HepG2 (cell line): Measurements from ENCODE around the gene PADI4. TPM values are rescaled to one million over a fixed set of nuclear protein-coding genes. Genes with fewer than 3 reads are reported as not detected.

Experiments used
- ATAC-seq: fragments of 200-7000 bp; cut with Tn5 transposase; 3 replicates; pipeline ENCODE4 v1.9.1; 2020; ENCODE audit warnings: mild to moderate bottlenecking, moderate library complexity
- BruUV-seq: library from RNA; stranded (reverse); fragments of 400-500 nt; replicated peaks from 2 replicates; lab custom pipeline; 2021; lab: Mats Ljungman, UMichigan
- CTCF ChIA-PET: fragments of 300-600 bp; formaldehyde crosslinking; extraction: SDS; loops from one replicate; lab custom pipeline; 2021; ENCODE audit warnings: low total read pairs, inconsistent platforms, low intra/inter-chr PET ratio; lab: Yijun Ruan, JAX
- POLR2A ChIA-PET: fragments of 350-600 bp; sonication (Branson Sonifier 250); formaldehyde crosslinking; loops from one replicate; lab custom pipeline; 2020; ENCODE audit warnings: antibody characterized with exemption, inconsistent platforms; lab: Yijun Ruan, JAX
- DNase-seq: peaks from one replicate; pipeline ENCODE4 v3.0.0-alpha.2; 2015; ENCODE audit warnings: low spot score
- FAIRE-seq: peaks from 3 replicates; lab custom pipeline; 2011; peaks lifted over from hg19 to GRCh38; lab: Jason Lieb, UNC
- H2AFZ ChIP-seq: one replicate; pipeline ENCODE4 v1.6.1; 2011; ENCODE audit warnings: low read length, inconsistent platforms
- H3K27ac ChIP-seq: fragments of 300-600 bp; 3 replicates; pipeline ENCODE4 v1.8.0; 2011; ENCODE audit warnings: mixed run types, mild to moderate bottlenecking, mixed read lengths, low read length, inconsistent platforms; ENCODE audit not compliant: insufficient read depth; ENCODE audit errors: extremely low read length
- H3K27me3 ChIP-seq, 2 experiments: fragments of 200-600 bp in 1 of 2; 2 replicates in 1 of 2; 3 replicates in 1 of 2; pipeline versions ENCODE4 v1.6.0 to v1.8.0; 2011; ENCODE audit warnings: low read length in 2 of 2, mild to moderate bottlenecking in 2 of 2, moderate library complexity in 2 of 2, inconsistent platforms in 1 of 2; ENCODE audit not compliant: insufficient read depth in 2 of 2, control insufficient read depth in 1 of 2
- H3K36me3 ChIP-seq, 2 experiments: fragments of 200-600 bp in 1 of 2; replicated peaks in 1 of 2; 2 replicates in 1 of 2; 3 replicates in 1 of 2; pipeline versions ENCODE4 v1.5.1 to v1.8.0; 2011; ENCODE audit warnings: low read length in 2 of 2, inconsistent platforms in 1 of 2; ENCODE audit not compliant: insufficient read depth in 2 of 2, control insufficient read depth in 1 of 2
- H3K4me1 ChIP-seq: 2 replicates; pipeline ENCODE4 v1.5.1; 2012; ENCODE audit warnings: low read length, inconsistent platforms; ENCODE audit not compliant: insufficient read depth
- H3K4me2 ChIP-seq: 2 replicates; pipeline ENCODE4 v1.6.0; 2011; ENCODE audit warnings: low read depth, low read length, inconsistent platforms
- H3K4me3 ChIP-seq, 3 experiments: fragments of 200-600 bp in 1 of 3; sonication (generic), shearing (Covaris generic) in 1 of 3; replicated peaks in 1 of 3; 2 replicates each; pipeline ENCODE4 v1.5.1; 2011 to 2016; ENCODE audit warnings: low read length in 3 of 3, inconsistent platforms in 2 of 3, low read depth in 2 of 3, mild to moderate bottlenecking in 2 of 3, control low read depth in 1 of 3, mixed read lengths in 1 of 3; ENCODE audit not compliant: insufficient read depth in 1 of 3
- H3K79me2 ChIP-seq: one replicate; pipeline ENCODE4 v1.6.1; 2011; ENCODE audit warnings: low read length, inconsistent platforms; ENCODE audit not compliant: insufficient read depth
- H3K9ac ChIP-seq: 2 replicates; pipeline ENCODE4 v1.6.0; 2011; ENCODE audit warnings: mild to moderate bottlenecking, low read depth, low read length, inconsistent platforms; ENCODE audit not compliant: insufficient read depth
- H3K9me3 ChIP-seq: 2 replicates; pipeline ENCODE4 v1.5.1; 2012; ENCODE audit warnings: mild to moderate bottlenecking, low read length
- H4K20me1 ChIP-seq: 2 replicates; pipeline ENCODE4 v1.6.0; 2011; ENCODE audit warnings: inconsistent platforms, mild to moderate bottlenecking, low read length, moderate library complexity; ENCODE audit not compliant: insufficient read depth
- NFYB ChIP-seq: sonication (generic); formaldehyde crosslinking; IDR thresholded peaks from 2 replicates; pipeline ENCODE4 v1.4.0; 2020; ENCODE audit warnings: missing genetic modification reagents
- PHF5A ChIP-seq: IDR thresholded peaks from one replicate; pipeline ENCODE4 v1.6.1; 2018; ENCODE audit warnings: low read depth, missing genetic modification reagents; ENCODE audit not compliant: unreplicated experiment
- ZNF549 ChIP-seq: sonication (generic); formaldehyde crosslinking; IDR thresholded peaks from 2 replicates; pipeline ENCODE4 v1.5.0; 2020; ENCODE audit warnings: missing genetic modification reagents
- ZNF577 ChIP-seq: sonication (generic); formaldehyde crosslinking; IDR thresholded peaks from 2 replicates; pipeline ENCODE4 v1.4.0; 2020; ENCODE audit warnings: mild to moderate bottlenecking, low read depth, missing genetic modification reagents, borderline replicate concordance
- ZNF589 ChIP-seq: sonication (generic); formaldehyde crosslinking; conservative IDR thresholded peaks from 2 replicates; pipeline ENCODE4 v1.8.0; 2022; ENCODE audit warnings: mild to moderate bottlenecking, moderate library complexity, missing genetic modification reagents
- ZNF629 ChIP-seq: sonication (generic); formaldehyde crosslinking; conservative IDR thresholded peaks from 2 replicates; pipeline ENCODE4 v1.5.0; 2020; ENCODE audit warnings: missing genetic modification reagents
- ZZZ3 ChIP-seq: sonication (generic); formaldehyde crosslinking; IDR thresholded peaks from 2 replicates; pipeline ENCODE4 v1.4.0; 2020; ENCODE audit warnings: missing genetic modification reagents, mild to moderate bottlenecking, borderline replicate concordance
- whole genome bisulfite sequencing: methylation state at CpG from one replicate; pipeline ENCODE4 v1.1.6; 2017; ENCODE audit warnings: low lambda C conversion rate; 5-methylcytosine and 5-hydroxymethylcytosine counted together
- in situ Hi-C: cut with HindIII; loops from 2 replicates; pipeline ENCODE4 v1.10.0; 2017; ENCODE audit warnings: low pct_unique_long_range_greater_than_20kb; ENCODE audit not compliant: extremely low pct_ligation_motif_present
- intact Hi-C: fragments of 100-400 bp; cut with micrococcal nuclease; formaldehyde crosslinking; loops from one replicate; pipeline ENCODE4 v1.10.0; 2022; ENCODE audit not compliant: unreplicated experiment
- polyA plus RNA-seq, 8 experiments: library from polyadenylated mRNA; depleted of rRNA in 3 of 8; stranded (reverse) in 7 of 8; unstranded in 1 of 8; fragments of >200 nt; fragmentation: Illumina TruSeq in 4 of 8; extraction: Trizol in 4 of 8; gene quantifications; 2 replicates each; pipeline versions ENCODE4 v1.2.1 to v1.2.3, GENCODE V29; 2011 to 2016; ENCODE audit warnings: low read depth in 4 of 8, missing spikeins in 1 of 8, mixed read lengths in 1 of 8; ENCODE audit not compliant: insufficient read depth in 1 of 8
- total RNA-seq, 5 experiments: library from RNA; depleted of rRNA; stranded (reverse); fragments of >200 nt; fragmentation: Illumina TruSeq; extraction: Trizol; gene quantifications; 2 replicates each; pipeline ENCODE4 v1.2.3, GENCODE V29; 2016; ENCODE audit warnings: low read depth in 1 of 5
- TF ChIP-seq, protein P1 (sequence below): sonication (generic); formaldehyde crosslinking; IDR thresholded peaks from 2 replicates; pipeline ENCODE4 v1.8.0; 2022; ENCODE audit warnings: missing genetic modification reagents, low read depth, mild to moderate bottlenecking, borderline replicate concordance
- TF ChIP-seq, protein P2 (sequence below): sonication (generic); formaldehyde crosslinking; IDR thresholded peaks from 2 replicates; pipeline ENCODE4 v1.4.0; 2020; ENCODE audit warnings: missing genetic modification reagents
- TF ChIP-seq, protein P3 (sequence below): sonication (generic); formaldehyde crosslinking; IDR thresholded peaks from 2 replicates; pipeline ENCODE4 v1.4.0; 2020; ENCODE audit warnings: missing genetic modification reagents
- TF ChIP-seq, protein P4 (sequence below): sonication (generic); formaldehyde crosslinking; IDR thresholded peaks from 2 replicates; pipeline ENCODE4 v1.9.0; 2022; ENCODE audit warnings: missing genetic modification reagents, mild to moderate bottlenecking, borderline replicate concordance

Gene PADI4
- total and polyA plus RNA-seq, 2 of the 13 experiments (the other 11 are each of a cell fraction or from before 2014, with no cell fraction given), result 0.04 TPM

DNA sequence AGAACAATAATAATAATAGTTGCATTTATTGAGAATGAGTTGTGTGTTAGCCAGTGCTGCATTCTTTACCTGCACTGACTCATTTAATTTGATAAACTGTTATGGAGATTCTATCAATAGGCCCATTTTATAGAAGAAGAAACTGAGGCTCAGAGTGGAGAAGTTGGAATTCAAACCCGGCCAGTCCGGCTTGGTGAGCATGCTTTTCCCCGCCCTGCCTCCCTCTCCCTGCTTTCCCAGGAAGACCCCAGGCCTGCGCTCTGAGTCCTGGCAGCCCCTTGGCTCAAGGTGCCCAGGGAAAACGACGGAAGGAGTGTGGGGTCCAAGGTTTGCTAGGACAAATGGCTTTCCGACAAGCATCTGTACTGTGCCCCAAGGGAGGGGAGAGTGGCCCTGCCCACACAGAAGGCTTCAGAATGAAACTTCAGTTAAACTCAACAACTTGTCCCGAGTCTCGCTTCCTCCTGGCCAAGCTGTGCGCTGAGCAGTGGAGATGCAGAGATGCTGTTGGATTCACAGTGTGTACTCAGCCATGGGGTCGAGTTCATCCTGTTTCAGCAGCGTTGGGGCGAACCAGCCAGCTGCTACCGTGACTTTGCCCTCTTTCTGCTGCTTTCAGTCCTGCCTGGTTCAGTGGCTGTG lies 40.7 kb downstream of the PADI4 start:
- H3K27me3 ChIP-seq, result peaks cover 0 to 3% of the 10 kb centered on the region in 2 experiments; a peak in 2 of 5 replicates
- H3K36me3 ChIP-seq, result no peaks in the 10 kb centered on the region
- H3K4me3 ChIP-seq, result no peak overlapping the region
- H3K79me2 ChIP-seq, result no peaks in the 10 kb centered on the region
- no peak for DNase-seq
- in situ Hi-C loops, result no loop called here
- no peak overlapping the region for H3K27ac ChIP-seq
- no TSS peak for BruUV-seq
- no peak overlapping the region for H3K9ac ChIP-seq
- no peak overlapping the region for H2AFZ ChIP-seq
- no peak for ATAC-seq
- intact Hi-C loops, result no loop called here
- POLR2A ChIA-PET, result interaction anchor here (0.6 kb wide), 1 partner anchor 239 kb away, joined by 3 read pairs; no protein-coding TSS in a partner anchor
- TF ChIP-seq ZNF629, result peak; percentile 54; the same call in 1 of the 2 replicates
- no peak for TF ChIP-seq PHF5A (CRISPR knock-in tag)
- TF ChIP-seq, all 625 proteins: peak for 1
- 0 out of 2 replicates have a peak, but pooled peaks cover 4% of the 10 kb centered on the region for H4K20me1 ChIP-seq
- no peak for FAIRE-seq
- WGBS, result 45% methylated on average over 7 of the region's 14 CpGs
- H3K9me3 ChIP-seq, result no peaks in the 10 kb centered on the region
- H3K4me2 ChIP-seq, result no peak overlapping the region
- CTCF ChIA-PET, result no interaction called here
- H3K4me1 ChIP-seq, result no peaks in the 10 kb centered on the region

- 65% methylated on average over 8 of the region's 8 CpGs for WGBS
- no peak for TF ChIP-seq ZNF589 (CRISPR knock-in tag)
- no peak for TF ChIP-seq ZZZ3 (CRISPR knock-in tag)
- TF ChIP-seq, protein P1, sequence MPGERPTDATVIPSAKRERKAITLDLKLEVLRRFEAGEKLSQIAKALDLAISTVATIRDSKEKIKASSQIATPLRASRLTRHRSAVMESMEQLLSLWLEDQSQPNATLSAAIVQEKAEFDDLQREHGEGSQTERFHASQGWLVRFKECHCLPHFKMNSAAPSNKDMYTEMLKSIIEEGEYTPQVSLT (CRISPR knock-in tag), result no peak
- TF ChIP-seq ZNF629, result no peak
- no peak for TF ChIP-seq ZNF577
- TF ChIP-seq, protein P2, sequence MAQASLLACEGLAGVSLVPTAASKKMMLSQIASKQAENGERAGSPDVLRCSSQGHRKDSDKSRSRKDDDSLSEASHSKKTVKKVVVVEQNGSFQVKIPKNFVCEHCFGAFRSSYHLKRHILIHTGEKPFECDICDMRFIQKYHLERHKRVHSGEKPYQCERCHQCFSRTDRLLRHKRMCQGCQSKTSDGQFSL (CRISPR knock-in tag), result no peak
- TF ChIP-seq, protein P3, sequence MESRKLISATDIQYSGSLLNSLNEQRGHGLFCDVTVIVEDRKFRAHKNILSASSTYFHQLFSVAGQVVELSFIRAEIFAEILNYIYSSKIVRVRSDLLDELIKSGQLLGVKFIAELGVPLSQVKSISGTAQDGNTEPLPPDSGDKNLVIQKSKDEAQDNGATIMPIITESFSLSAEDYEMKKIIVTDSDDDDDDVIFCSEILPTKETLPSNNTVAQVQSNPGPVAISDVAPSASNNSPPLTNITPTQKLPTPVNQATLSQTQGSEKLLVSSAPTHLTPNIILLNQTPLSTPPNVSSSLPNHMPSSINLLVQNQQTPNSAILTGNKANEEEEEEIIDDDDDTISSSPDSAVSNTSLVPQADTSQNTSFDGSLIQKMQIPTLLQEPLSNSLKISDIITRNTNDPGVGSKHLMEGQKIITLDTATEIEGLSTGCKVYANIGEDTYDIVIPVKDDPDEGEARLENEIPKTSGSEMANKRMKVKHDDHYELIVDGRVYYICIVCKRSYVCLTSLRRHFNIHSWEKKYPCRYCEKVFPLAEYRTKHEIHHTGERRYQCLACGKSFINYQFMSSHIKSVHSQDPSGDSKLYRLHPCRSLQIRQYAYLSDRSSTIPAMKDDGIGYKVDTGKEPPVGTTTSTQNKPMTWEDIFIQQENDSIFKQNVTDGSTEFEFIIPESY (CRISPR knock-in tag), result no peak
- TF ChIP-seq ZNF549 (CRISPR knock-in tag), result no peak
- TF ChIP-seq NFYB (CRISPR knock-in tag), result no peak
- TF ChIP-seq, protein P4, sequence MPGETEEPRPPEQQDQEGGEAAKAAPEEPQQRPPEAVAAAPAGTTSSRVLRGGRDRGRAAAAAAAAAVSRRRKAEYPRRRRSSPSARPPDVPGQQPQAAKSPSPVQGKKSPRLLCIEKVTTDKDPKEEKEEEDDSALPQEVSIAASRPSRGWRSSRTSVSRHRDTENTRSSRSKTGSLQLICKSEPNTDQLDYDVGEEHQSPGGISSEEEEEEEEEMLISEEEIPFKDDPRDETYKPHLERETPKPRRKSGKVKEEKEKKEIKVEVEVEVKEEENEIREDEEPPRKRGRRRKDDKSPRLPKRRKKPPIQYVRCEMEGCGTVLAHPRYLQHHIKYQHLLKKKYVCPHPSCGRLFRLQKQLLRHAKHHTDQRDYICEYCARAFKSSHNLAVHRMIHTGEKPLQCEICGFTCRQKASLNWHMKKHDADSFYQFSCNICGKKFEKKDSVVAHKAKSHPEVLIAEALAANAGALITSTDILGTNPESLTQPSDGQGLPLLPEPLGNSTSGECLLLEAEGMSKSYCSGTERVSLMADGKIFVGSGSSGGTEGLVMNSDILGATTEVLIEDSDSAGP (CRISPR knock-in tag), result no peak
- CTCF ChIA-PET, result no interaction called here
- ATAC-seq (no peak), FAIRE-seq (no peak), DNase-seq (no peak)
- no TSS peak for BruUV-seq
- Histone ChIP-seq H3K79me2 (no peaks in the 10 kb centered on the region), H3K4me2 (no peak overlapping the region), H3K9ac (no peak overlapping the region), H4K20me1 (0 out of 2 replicates have a peak, but pooled peaks cover 4% of the 10 kb centered on the region), H3K9me3 (no peaks in the 10 kb centered on the region), H3K36me3 (no peaks in the 10 kb centered on the region), H3K4me1 (no peaks in the 10 kb centered on the region), H2AFZ (no peak overlapping the region), H3K27me3 (peaks cover 2 to 7% of the 10 kb centered on the region in 2 experiments; a peak in 2 of 5 replicates), H3K27ac (no peak overlapping the region), H3K4me3 (no peak overlapping the region)
- intact Hi-C loops (no loop called here), in situ Hi-C loops (no loop called here)
- POLR2A ChIA-PET, result no interaction called here
Measured at GRCh38 chr1:17350083-17350482, 42.1 kb downstream of the PADI4 start.
